ENCODE results near the gene DPF3.

Gene DPF3

DNA sequence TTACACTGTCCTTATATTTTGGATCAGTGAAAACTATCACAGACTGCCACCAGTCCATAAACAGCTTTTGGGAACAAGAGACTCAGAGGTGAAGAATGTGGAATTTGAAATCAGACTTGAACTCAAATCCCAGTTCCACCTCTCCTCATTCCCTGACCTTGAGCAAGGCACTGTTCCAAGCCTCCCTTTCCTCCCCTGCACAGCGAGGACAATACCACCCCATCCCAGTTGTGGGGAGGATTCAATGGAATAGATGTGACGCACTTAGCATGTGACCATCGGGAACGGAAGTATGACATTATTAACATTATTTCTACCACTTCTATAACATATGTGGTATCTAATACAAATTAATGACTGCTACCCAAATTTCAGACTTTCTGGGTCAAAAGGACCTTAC lies 63.5 kb downstream of the DPF3 start:
- TF ChIP-seq FOXM1 (IDR thresholded peaks at IDR 0.05; ENCODE audit: borderline replicate concordance, low read depth) = no peak

DNA sequence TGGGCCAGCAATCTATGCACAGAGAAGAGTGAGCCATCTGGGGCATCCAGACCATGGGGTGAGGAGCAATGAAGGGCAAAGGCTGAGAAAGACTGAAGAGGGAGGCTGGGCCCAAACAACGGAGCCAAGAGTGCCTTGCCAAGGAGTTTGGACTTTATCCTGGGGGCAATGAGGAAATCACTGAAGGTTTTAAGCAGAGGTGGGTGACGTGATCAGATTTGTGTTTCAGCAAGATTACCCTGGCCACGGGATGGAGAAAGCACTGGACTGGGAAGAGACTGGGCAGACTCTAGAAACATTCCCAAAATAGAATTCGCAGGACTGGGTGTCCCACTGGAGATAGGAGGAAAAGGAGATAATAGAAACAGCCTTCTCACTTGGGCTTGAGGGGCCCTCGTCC lies 65.3 kb downstream of the DPF3 start:
- TF ChIP-seq CREB1 (IDR thresholded peaks at IDR 0.05; ENCODE audit: low read depth) (no peak), FOXM1 (IDR thresholded peaks at IDR 0.05; ENCODE audit: borderline replicate concordance, low read depth) (no peak), YY1 (IDR thresholded peaks at IDR 0.05; ENCODE audit: low read depth) (no peak), TEAD4 (IDR thresholded peaks at IDR 0.05) (no peak), ZBTB7A (IDR thresholded peaks at IDR 0.05; ENCODE audit: low read depth) (no peak), EP300 (IDR thresholded peaks at IDR 0.05; ENCODE audit: borderline replicate concordance) (no peak), TAF1 (IDR thresholded peaks at IDR 0.05; ENCODE audit: low read depth) (no peak), EGR1 (IDR thresholded peaks at IDR 0.05) (no peak)
- TF ChIP-seq, protein P1, sequence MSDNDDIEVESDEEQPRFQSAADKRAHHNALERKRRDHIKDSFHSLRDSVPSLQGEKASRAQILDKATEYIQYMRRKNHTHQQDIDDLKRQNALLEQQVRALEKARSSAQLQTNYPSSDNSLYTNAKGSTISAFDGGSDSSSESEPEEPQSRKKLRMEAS (IDR thresholded peaks at IDR 0.05) = no peak
- TF ChIP-seq, protein P2, sequence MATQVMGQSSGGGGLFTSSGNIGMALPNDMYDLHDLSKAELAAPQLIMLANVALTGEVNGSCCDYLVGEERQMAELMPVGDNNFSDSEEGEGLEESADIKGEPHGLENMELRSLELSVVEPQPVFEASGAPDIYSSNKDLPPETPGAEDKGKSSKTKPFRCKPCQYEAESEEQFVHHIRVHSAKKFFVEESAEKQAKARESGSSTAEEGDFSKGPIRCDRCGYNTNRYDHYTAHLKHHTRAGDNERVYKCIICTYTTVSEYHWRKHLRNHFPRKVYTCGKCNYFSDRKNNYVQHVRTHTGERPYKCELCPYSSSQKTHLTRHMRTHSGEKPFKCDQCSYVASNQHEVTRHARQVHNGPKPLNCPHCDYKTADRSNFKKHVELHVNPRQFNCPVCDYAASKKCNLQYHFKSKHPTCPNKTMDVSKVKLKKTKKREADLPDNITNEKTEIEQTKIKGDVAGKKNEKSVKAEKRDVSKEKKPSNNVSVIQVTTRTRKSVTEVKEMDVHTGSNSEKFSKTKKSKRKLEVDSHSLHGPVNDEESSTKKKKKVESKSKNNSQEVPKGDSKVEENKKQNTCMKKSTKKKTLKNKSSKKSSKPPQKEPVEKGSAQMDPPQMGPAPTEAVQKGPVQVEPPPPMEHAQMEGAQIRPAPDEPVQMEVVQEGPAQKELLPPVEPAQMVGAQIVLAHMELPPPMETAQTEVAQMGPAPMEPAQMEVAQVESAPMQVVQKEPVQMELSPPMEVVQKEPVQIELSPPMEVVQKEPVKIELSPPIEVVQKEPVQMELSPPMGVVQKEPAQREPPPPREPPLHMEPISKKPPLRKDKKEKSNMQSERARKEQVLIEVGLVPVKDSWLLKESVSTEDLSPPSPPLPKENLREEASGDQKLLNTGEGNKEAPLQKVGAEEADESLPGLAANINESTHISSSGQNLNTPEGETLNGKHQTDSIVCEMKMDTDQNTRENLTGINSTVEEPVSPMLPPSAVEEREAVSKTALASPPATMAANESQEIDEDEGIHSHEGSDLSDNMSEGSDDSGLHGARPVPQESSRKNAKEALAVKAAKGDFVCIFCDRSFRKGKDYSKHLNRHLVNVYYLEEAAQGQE (IDR thresholded peaks at IDR 0.05; ENCODE audit: low read depth) = no peak

DNA sequence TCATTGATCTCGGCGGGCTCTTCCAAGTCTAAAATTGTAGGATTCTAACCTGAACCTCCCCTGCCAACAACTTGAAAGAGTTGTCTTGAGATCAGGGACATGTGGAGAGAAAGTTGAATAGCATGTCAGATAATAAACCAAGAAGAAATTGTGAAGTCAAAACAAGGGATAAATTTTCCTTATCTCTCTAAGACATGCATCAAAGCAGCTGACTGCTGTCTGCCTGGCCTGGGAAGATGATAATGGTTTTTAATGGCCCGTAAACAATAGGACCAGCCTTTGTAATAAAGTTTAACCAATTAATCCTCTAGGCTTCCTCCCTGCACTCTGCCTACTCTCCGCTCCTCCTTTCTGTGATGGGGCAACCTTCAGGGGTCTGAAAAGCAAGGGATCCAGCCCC lies 67.9 kb downstream of the DPF3 start:
- TF ChIP-seq TEAD4 (IDR thresholded peaks at IDR 0.05) (no peak), FOXM1 (IDR thresholded peaks at IDR 0.05; ENCODE audit: borderline replicate concordance, low read depth) (no peak), TCF12 (IDR thresholded peaks at IDR 0.05; ENCODE audit: low read depth) (no peak)
- TF ChIP-seq, protein P2 (IDR thresholded peaks at IDR 0.05; ENCODE audit: low read depth) = no peak

DNA sequence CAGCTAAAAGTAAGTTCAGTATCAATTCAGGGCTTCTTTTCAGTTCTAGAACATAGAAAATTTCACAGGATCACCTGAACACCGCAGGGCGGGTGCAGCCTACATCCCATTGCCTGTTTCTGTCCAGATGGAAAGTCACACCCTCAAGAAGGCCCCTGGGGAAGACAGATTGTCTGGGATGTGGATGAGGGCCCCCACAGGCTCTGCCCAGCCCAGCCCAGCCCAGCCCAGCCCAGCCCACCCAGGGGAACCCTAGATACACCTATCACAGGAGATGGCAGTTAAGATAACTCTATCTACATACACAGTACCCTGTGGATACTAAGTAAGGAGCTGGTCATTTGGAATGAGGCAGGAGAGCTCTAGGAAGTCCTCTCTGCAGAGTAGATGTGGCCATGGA lies 68.4 kb downstream of the DPF3 start:
- no peak for TF ChIP-seq NFIC (IDR thresholded peaks at IDR 0.05)
- TF ChIP-seq FOXM1 (IDR thresholded peaks at IDR 0.05; ENCODE audit: borderline replicate concordance, low read depth) = no peak
- TF ChIP-seq ZBTB7A (IDR thresholded peaks at IDR 0.05; ENCODE audit: low read depth) = no peak

DNA sequence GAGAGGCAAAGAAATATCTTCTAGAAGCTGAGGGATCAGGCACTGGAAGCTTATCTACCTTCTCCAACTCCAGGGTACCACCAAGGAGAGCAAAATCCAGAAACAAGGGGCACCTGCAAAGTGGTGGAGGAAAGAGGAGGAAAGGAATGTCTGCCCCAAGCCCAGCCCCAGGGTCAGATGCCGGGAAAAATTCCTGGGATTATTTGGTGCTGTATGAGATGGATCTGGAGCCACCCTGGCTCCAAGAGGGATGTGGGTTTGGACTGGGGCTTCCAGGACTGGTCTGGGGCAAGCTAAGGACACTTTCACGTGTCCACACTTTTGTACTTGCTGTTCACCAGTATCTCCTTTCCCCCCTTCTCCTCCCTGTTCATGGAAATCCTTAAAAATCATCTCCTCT lies 69.8 kb downstream of the DPF3 start:
- TF ChIP-seq, protein P3, sequence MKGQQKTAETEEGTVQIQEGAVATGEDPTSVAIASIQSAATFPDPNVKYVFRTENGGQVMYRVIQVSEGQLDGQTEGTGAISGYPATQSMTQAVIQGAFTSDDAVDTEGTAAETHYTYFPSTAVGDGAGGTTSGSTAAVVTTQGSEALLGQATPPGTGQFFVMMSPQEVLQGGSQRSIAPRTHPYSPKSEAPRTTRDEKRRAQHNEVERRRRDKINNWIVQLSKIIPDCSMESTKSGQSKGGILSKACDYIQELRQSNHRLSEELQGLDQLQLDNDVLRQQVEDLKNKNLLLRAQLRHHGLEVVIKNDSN (IDR thresholded peaks at IDR 0.05) = no peak
- TF ChIP-seq, protein P2 (IDR thresholded peaks at IDR 0.05; ENCODE audit: low read depth) = no peak
- TF ChIP-seq, protein P1 (IDR thresholded peaks at IDR 0.05) = no peak
- TF ChIP-seq EP300 (IDR thresholded peaks at IDR 0.05; ENCODE audit: borderline replicate concordance) (no peak), TCF12 (IDR thresholded peaks at IDR 0.05; ENCODE audit: low read depth) (no peak), EGR1 (IDR thresholded peaks at IDR 0.05) (no peak)

DNA sequence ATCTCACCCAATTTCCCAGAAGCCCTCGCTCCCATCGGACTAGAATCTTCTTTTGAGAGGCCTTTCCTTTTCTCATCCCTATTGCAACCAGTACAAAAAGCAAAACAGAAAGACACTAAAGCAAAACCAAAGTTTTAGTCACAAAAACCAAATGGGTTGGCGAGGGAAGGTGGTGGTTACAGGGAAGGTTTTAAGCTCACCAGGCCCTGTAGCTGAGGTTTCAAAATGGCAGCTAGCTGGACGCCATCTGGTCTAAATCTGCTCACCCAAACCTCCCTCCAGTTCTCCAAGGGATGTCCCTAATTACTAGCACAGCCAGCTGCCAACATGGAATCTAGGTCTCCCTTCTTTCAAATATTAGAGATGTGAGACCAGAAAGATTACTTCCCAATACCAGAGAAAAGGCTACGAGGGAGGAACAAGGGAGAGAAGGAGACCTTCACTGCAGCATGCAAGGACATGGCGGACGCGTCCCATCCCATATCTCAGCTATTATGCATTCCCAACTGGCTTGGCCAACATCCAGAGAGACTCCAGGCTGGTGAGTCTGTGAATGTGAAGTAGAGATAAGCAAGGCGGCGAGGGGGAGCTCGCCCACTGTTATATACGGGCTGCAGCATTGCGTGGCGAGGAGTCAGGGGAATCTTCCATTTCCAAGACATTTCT lies 70.8 kb downstream of the DPF3 start:
- TF ChIP-seq TAF1 (IDR thresholded peaks at IDR 0.05; ENCODE audit: low read depth) (no peak), NFIC (IDR thresholded peaks at IDR 0.05) (no peak), ZBTB7A (IDR thresholded peaks at IDR 0.05; ENCODE audit: low read depth) (no peak), EP300 (IDR thresholded peaks at IDR 0.05; ENCODE audit: borderline replicate concordance) (no peak)
